DND-41 (cell line): ENCODE measurements around the gene HSPG2.
"Not testable (repeated sequence)": the region's sequence is repeated elsewhere in the genome, so short reads cannot be mapped to it uniquely, and the experiment has no call there.

Source experiments
- ATAC-seq: fragments of 200-7000 bp; cut with Tn5 transposase; 3 replicates; pipeline ENCODE4 v1.9.1; 2021; ENCODE audit warnings: low read depth; ENCODE audit not compliant: insufficient read depth
- DNase-seq: peaks from one replicate; pipeline ENCODE4 v3.0.0-alpha.2; 2020
- H2AFZ ChIP-seq: 2 replicates; pipeline ENCODE4 v1.6.0; 2012; ENCODE audit warnings: low read depth, low read length
- H3K27ac ChIP-seq: 2 replicates; pipeline ENCODE4 v1.5.1; 2012; ENCODE audit warnings: low read length, inconsistent platforms
- H3K27me3 ChIP-seq: fragments of 200-600 bp; sonication (generic); 2 replicates; pipeline ENCODE4 v1.6.0; 2012; ENCODE audit warnings: low read length, mild to moderate bottlenecking, inconsistent platforms; ENCODE audit not compliant: insufficient read depth, poor library complexity
- H3K36me3 ChIP-seq: 2 replicates; pipeline ENCODE4 v1.5.1; 2012; ENCODE audit warnings: low read length, inconsistent platforms; ENCODE audit not compliant: insufficient read depth
- H3K4me1 ChIP-seq: 2 replicates; pipeline ENCODE4 v1.5.1; 2012; ENCODE audit warnings: mild to moderate bottlenecking, low read length; ENCODE audit not compliant: insufficient read depth
- H3K4me2 ChIP-seq: 2 replicates; pipeline ENCODE4 v1.6.0; 2012; ENCODE audit warnings: mild to moderate bottlenecking, moderate library complexity, low read length, inconsistent platforms; ENCODE audit not compliant: insufficient read depth
- H3K4me3 ChIP-seq, 2 experiments: fragments of 200-600 bp in 1 of 2; shearing (Covaris generic) in 1 of 2; 2 replicates each; pipeline ENCODE4 v1.5.1; 2012 to 2016; ENCODE audit warnings: inconsistent platforms in 2 of 2, low read length in 2 of 2, mild to moderate bottlenecking in 2 of 2, low read depth in 1 of 2, moderate library complexity in 1 of 2
- H3K79me2 ChIP-seq: 2 replicates; pipeline ENCODE4 v1.6.0; 2012; ENCODE audit warnings: low read length, inconsistent platforms; ENCODE audit not compliant: insufficient read depth
- H3K9ac ChIP-seq: 2 replicates; pipeline ENCODE4 v1.6.0; 2012; ENCODE audit warnings: low read depth, mild to moderate bottlenecking, inconsistent platforms, low read length, moderate library complexity
- H3K9me3 ChIP-seq: 2 replicates; pipeline ENCODE4 v1.5.1; 2012; ENCODE audit warnings: low read length, moderate library complexity, mild to moderate bottlenecking, inconsistent platforms; ENCODE audit not compliant: insufficient read depth, severe bottlenecking
- H4K20me1 ChIP-seq: 2 replicates; pipeline ENCODE4 v1.6.0; 2012; ENCODE audit warnings: low read length; ENCODE audit not compliant: insufficient read depth
- EZH2 ChIP-seq: IDR thresholded peaks from 3 replicates; pipeline ENCODE4 v1.6.1; 2012; ENCODE audit warnings: borderline replicate concordance, low read depth, mild to moderate bottlenecking, moderate library complexity, low read length, inconsistent platforms; ENCODE audit not compliant: severe bottlenecking
- TF ChIP-seq, protein P1 (sequence below): IDR thresholded peaks from 2 replicates; pipeline ENCODE4 v1.5.1; 2012; ENCODE audit warnings: borderline replicate concordance, low read length, moderate library complexity, mild to moderate bottlenecking; ENCODE audit not compliant: poor library complexity, severe bottlenecking; ENCODE audit errors: extremely low read depth

The HSPG2 gene

DNA sequence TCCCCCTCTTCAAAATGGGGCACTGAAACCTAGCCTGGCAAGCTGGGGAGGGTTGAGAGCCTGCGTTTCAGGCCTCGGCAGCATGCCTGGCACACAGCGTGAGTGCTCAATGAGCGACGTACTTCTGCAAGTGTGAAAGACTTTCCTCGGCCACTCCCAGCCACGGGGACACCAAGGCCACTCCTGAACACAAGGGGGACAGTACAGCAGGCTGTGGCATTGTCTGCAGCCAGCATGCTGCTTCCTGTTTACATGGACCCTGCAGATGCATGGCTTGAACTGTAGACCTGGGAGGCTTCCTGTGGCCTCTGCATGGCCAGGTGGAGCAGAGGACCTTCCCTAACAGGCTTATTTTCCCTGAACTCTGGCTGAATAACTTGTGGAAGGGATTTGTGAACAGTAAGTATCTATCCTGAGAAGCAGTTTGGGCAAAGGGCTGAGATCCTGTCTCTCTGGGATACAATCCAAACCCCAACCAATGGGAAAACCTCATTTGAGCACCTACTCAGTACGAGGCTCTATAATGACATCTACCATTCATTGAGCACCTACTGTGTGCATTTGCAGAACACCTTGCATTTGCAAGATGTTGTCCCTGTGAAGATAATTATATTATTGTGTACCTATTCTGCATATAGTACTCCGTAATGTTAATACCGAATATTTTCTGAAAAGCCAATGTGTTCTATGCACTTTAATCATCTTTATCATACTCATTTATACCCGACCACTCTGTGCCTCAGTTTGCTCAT lies 9.9 kb upstream of the HSPG2 start:
- H3K9me3 ChIP-seq = no peaks in the 10 kb centered on the region
- no peak overlapping the region for H2AFZ ChIP-seq
- H3K4me2 ChIP-seq = no peak overlapping the region
- no peaks in the 10 kb centered on the region for H3K79me2 ChIP-seq
- H3K27me3 ChIP-seq = peaks cover 8% of the 10 kb centered on the region
- DNase-seq (no peak), ATAC-seq (no peak)
- no peaks in the 10 kb centered on the region for H3K36me3 ChIP-seq
- H3K9ac ChIP-seq = no peak overlapping the region
- H3K27ac ChIP-seq = no peak overlapping the region
- H4K20me1 ChIP-seq = peaks cover 4% of the 10 kb centered on the region; the same call in 1 of the 2 replicates
- H3K4me3 ChIP-seq = no peak overlapping the region
- TF ChIP-seq, protein P1, sequence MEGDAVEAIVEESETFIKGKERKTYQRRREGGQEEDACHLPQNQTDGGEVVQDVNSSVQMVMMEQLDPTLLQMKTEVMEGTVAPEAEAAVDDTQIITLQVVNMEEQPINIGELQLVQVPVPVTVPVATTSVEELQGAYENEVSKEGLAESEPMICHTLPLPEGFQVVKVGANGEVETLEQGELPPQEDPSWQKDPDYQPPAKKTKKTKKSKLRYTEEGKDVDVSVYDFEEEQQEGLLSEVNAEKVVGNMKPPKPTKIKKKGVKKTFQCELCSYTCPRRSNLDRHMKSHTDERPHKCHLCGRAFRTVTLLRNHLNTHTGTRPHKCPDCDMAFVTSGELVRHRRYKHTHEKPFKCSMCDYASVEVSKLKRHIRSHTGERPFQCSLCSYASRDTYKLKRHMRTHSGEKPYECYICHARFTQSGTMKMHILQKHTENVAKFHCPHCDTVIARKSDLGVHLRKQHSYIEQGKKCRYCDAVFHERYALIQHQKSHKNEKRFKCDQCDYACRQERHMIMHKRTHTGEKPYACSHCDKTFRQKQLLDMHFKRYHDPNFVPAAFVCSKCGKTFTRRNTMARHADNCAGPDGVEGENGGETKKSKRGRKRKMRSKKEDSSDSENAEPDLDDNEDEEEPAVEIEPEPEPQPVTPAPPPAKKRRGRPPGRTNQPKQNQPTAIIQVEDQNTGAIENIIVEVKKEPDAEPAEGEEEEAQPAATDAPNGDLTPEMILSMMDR = no peak
- no peak for TF ChIP-seq EZH2
- no peaks in the 10 kb centered on the region for H3K4me1 ChIP-seq

DNA sequence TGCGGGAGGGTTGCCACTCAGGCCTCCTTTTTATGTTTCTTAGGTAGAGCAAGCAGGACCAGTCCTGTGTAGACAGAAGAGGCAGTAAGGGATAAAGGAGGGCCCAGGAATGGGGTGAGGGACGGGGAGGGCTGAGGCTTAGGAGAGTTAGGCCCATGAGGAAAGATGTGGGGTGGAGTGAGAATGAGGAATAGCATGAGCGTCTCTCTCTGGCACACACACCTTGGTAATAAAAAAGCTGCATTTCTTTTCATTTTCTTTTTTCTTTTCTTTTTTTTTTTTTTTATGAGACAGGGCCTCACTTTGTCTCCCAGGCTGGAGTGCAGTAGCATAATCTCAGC lies 7.6 kb upstream of the HSPG2 start:
- Histone ChIP-seq H3K4me2 (no peak overlapping the region), H3K9me3 (no peaks in the 10 kb centered on the region), H3K27ac (no peak overlapping the region), H3K79me2 (no peaks in the 10 kb centered on the region), H3K4me1 (no peaks in the 10 kb centered on the region), H3K4me3 (no peak overlapping the region), H3K9ac (no peak overlapping the region), H4K20me1 (peaks cover 4% of the 10 kb centered on the region; the same call in 1 of the 2 replicates), H3K36me3 (no peaks in the 10 kb centered on the region), H3K27me3 (peaks cover 5% of the 10 kb centered on the region), H2AFZ (no peak overlapping the region)
- DNase-seq (no peak), ATAC-seq (no peak)
- TF ChIP-seq, protein P1 = no peak

DNA sequence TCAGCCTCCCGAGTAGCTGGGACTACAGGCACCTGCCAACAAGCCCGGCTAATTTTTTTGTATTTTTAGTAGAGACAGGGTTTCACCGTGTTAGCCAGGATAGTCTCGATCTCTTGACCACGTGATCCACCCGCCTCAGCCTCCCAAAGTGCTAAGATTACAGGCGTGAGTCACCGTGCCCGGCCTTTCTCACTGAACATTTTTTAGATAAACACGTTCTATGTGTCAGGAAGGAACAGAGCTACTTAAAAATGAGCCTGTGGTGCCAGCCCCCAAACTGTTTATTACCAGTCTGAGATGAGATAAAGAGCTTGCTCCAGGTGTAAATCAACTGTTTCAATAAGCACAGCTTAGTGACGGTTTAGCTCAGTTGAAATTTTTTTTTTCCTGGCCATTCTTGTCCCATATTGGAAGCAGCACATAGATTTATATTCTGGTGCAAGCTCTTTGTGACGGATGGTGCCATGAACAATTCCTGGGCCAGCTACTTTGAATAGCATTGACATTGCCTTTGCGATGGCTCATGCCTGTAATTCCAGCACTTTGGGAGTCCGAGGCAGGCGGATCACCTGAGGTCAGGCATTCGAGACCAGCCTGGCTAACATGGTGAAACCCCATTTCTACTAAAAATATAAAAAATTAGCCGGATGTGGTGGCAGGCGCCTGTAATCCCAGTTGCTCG lies 6.0 kb upstream of the HSPG2 start:
- H3K4me1 ChIP-seq, H3K4me3 ChIP-seq, H3K27me3 ChIP-seq, DNase-seq, H3K4me2 ChIP-seq, H4K20me1 ChIP-seq, H3K79me2 ChIP-seq, H3K27ac ChIP-seq, H2AFZ ChIP-seq, H3K9me3 ChIP-seq, H3K9ac ChIP-seq, H3K36me3 ChIP-seq, ATAC-seq: not testable (repeated sequence)

DNA sequence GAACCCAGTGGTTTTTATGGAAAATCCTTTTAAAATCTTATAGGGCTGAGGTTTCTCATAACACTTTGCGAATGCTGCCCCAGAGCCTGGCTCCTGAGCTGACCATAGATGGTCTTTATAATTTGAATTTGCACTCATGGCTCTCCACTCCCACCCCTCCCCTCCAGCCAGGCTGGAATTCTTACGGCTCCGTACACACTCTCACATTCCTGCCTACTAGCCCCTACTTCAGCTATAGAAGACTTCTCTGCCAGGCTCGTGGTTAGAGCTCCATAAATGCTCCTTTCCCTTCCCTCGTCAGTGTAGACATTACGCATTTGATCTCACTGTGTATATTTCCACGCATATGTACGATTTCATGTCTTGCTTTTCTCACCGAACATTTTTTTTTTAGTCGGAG lies 5.4 kb upstream of the HSPG2 start:
- Histone ChIP-seq H3K4me1 (no peaks in the 10 kb centered on the region), H3K9me3 (no peaks in the 10 kb centered on the region), H2AFZ (no peak overlapping the region)

More for the DNA sequence above, 5.4 kb upstream of the HSPG2 start:
- no peak overlapping the region for H3K27ac ChIP-seq
- no peaks in the 10 kb centered on the region for H4K20me1 ChIP-seq
- no peaks in the 10 kb centered on the region for H3K79me2 ChIP-seq
- H3K4me3 ChIP-seq = no peak overlapping the region
- H3K27me3 ChIP-seq = no peaks in the 10 kb centered on the region
- ATAC-seq (no peak), DNase-seq (no peak)
- no peak overlapping the region for H3K4me2 ChIP-seq
- no peak for TF ChIP-seq EZH2
- TF ChIP-seq, protein P1 = no peak
- H3K9ac ChIP-seq = no peak overlapping the region
- no peaks in the 10 kb centered on the region for H3K36me3 ChIP-seq
